Measurements from ENCODE around the gene DBH. TPM values are rescaled to one million over a fixed set of nuclear protein-coding genes. Genes with fewer than 3 reads are reported as not detected.

The DBH gene
- total RNA-seq, 4 donors from 2014 or later: 0.11 to 0.15 TPM; not detected in 2

DNA sequence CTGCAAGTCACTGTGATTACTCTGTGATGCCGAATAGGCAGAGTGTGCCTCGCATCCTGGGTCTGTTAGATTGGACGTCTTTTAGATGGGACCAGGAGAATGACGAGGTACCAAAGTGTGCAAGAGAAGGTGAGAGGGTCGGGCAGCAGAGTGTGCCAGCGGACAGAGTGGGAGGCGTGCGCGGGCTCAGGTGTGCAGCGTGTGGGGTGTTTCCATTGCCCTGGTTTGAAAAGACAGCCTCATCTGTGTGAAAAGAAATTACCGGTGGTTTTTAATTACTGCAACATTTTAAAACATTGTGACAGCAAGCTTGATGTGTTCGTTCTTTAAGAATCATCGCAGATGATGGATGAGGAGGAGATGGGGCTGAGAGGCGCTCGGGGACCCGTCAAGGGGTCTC, 22.7 kb upstream of the DBH start:
- intact Hi-C loops (cut with DNase I): no loop called here
- H3K9me3 ChIP-seq: no peaks in the 10 kb centered on the region
- no peaks in the 10 kb centered on the region for H3K27me3 ChIP-seq
- H3K27ac ChIP-seq: no peak overlapping the region
- peaks cover 0 to 3% of the 10 kb centered on the region in 2 donors for H3K4me1 ChIP-seq
- WGBS, 2 donors: 86 to 88% methylated on average over 16 of the region's 16 CpGs
- H3K36me3 ChIP-seq: no peaks in the 10 kb centered on the region
- TF ChIP-seq, protein P1, sequence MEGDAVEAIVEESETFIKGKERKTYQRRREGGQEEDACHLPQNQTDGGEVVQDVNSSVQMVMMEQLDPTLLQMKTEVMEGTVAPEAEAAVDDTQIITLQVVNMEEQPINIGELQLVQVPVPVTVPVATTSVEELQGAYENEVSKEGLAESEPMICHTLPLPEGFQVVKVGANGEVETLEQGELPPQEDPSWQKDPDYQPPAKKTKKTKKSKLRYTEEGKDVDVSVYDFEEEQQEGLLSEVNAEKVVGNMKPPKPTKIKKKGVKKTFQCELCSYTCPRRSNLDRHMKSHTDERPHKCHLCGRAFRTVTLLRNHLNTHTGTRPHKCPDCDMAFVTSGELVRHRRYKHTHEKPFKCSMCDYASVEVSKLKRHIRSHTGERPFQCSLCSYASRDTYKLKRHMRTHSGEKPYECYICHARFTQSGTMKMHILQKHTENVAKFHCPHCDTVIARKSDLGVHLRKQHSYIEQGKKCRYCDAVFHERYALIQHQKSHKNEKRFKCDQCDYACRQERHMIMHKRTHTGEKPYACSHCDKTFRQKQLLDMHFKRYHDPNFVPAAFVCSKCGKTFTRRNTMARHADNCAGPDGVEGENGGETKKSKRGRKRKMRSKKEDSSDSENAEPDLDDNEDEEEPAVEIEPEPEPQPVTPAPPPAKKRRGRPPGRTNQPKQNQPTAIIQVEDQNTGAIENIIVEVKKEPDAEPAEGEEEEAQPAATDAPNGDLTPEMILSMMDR (IDR thresholded peaks at IDR 0.05): no peak
- no peak for TF ChIP-seq POLR2A (IDR thresholded peaks at IDR 0.05)
- no peak for DNase-seq
- H3K4me3 ChIP-seq (replicated peaks in 1 of 3): no peak overlapping the region

DNA sequence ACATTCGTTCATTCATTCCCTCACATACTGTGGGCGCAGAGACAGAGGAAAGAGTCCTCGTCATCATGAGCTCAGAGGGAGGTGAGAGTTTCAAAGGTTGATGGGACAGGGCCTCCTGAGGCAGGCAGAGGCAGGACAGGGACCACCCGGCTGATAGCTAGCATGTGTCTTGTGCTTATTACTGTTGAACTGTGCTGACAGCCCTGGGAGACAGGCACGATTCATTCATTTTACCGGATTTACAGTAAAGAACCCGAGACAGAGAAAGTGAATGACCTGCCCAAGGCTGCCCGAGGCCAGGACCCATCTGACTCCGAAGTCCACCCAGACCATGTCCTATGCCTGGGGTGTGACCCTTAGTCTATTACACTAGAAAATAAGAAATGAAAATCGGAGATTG, 22.1 kb upstream of the DBH start:
- Histone ChIP-seq H3K36me3 (no peaks in the 10 kb centered on the region), H3K27ac (no peak overlapping the region), H3K27me3 (no peaks in the 10 kb centered on the region), H3K9me3 (no peaks in the 10 kb centered on the region), H3K4me3 (replicated peaks in 1 of 3) (no peak overlapping the region), H3K4me1 (no peaks in the 10 kb centered on the region)
- TF ChIP-seq POLR2A (IDR thresholded peaks at IDR 0.05): no peak
- TF ChIP-seq, protein P1 (IDR thresholded peaks at IDR 0.05): no peak
- DNase-seq: no peak
- intact Hi-C loops (cut with DNase I): no loop called here
- 71 to 76% methylated on average over 10 of the region's 10 CpGs for WGBS, 2 donors

DNA sequence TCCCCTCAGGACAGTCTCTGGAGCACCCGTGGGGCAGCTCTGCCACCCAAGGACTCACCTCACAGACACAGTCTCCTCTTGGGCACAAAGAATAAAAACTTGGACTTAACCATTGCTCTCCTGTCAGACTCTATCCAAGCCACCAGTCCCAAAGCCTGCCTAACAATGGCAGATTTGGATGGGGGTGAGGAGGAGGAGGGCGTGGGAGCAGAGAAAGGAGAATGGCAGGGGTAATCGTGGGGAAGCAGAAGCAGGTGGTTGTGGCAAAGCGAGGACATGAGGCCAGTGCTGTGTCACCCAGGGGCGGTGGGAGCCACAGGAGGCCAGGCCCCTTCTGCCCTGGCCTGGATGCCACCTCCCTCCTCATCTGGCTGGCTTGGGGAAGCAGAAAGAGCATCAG, 21.5 kb upstream of the DBH start:
- H3K27me3 ChIP-seq: no peaks in the 10 kb centered on the region
- H3K27ac ChIP-seq: no peak overlapping the region
- TF ChIP-seq, protein P1 (IDR thresholded peaks at IDR 0.05): no peak
- no peak for TF ChIP-seq POLR2A (IDR thresholded peaks at IDR 0.05)
- DNase-seq: no peak
- no peaks in the 10 kb centered on the region for H3K9me3 ChIP-seq
- no peaks in the 10 kb centered on the region for H3K36me3 ChIP-seq
- WGBS, 2 donors: 54 to 60% methylated on average over 5 of the region's 5 CpGs
- intact Hi-C loops (cut with DNase I): no loop called here
- H3K4me3 ChIP-seq (replicated peaks in 1 of 3): no peak overlapping the region
- no peaks in the 10 kb centered on the region for H3K4me1 ChIP-seq

DNA sequence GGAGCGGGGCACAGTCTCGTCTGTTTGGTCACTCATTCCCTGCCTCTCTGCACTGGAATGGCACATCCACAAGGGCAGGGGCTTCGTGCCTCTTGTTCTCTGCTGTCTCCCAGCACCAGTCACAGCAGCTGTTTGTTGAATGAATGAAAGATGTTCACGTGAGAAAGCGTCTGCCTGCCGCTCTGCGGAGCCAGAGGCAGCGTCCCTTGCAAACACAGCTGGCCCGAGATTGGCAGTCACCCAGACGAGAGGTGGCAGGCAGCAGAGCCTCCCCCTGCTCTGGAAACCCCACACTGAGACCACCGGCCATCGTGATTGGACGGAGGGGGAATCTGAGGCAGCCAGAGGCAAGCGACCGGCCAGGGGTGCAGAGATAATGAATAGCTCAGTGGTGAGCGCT, 21.0 kb upstream of the DBH start:
- no peaks in the 10 kb centered on the region for H3K9me3 ChIP-seq
- 23 to 30% methylated on average over 10 to 15 of the region's 16 CpGs for WGBS, 2 donors
- intact Hi-C loops (cut with DNase I): no loop called here
- no peak overlapping the region for H3K27ac ChIP-seq
- no peaks in the 10 kb centered on the region for H3K36me3 ChIP-seq
- no peak for TF ChIP-seq POLR2A (IDR thresholded peaks at IDR 0.05)
- TF ChIP-seq, protein P1 (IDR thresholded peaks at IDR 0.05): no peak
- H3K4me3 ChIP-seq (replicated peaks in 1 of 3): no peak overlapping the region
- H3K4me1 ChIP-seq: no peaks in the 10 kb centered on the region
- no peaks in the 10 kb centered on the region for H3K27me3 ChIP-seq
- DNase-seq: no peak

DNA sequence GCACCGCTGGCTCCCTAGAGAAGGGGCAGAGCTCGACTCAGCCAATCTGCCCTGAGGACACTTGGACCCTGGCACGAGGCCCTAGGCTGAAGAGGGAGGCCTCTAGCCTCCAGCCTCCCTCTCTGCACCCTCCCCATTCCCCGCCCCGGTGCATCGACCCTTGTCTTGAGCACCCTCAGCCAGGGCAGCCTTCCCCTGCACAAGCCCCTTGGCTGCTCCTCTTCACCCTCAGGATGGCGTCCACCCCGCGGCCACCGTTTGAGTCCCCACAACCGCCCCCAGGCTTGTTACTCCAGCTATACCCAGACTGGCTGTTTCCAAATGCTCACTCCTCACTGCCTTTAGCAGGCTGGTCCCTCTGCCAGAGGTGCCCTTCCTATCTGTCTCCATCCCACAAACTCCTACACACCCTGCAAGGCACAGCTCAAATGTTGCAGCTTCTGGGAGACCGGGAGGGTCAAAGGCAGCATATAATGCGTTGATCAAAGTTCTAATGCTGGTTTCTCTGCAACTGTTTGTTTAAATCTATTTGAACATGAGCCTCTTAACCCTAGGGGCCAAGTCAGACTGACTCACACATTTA, 20.5 kb upstream of the DBH start:
- Histone ChIP-seq H3K4me1 (no peaks in the 10 kb centered on the region), H3K27me3 (no peaks in the 10 kb centered on the region), H3K27ac (no peak overlapping the region), H3K4me3 (replicated peaks in 1 of 3) (no peak overlapping the region), H3K9me3 (no peaks in the 10 kb centered on the region), H3K36me3 (no peaks in the 10 kb centered on the region)
- WGBS, 2 donors: 49 to 53% methylated on average over 7 to 13 of the region's 13 CpGs
- peak in 1 of 2 donors; percentile 20 for DNase-seq
- TF ChIP-seq, protein P1 (IDR thresholded peaks at IDR 0.05): no peak
- no peak for TF ChIP-seq POLR2A (IDR thresholded peaks at IDR 0.05)
- intact Hi-C loops (cut with DNase I): no loop called here
